ENCODE measurements around the gene RAB21.
"Not testable (repeated sequence)": the region's sequence is repeated elsewhere in the genome, so short reads cannot be mapped to it uniquely, and the experiment has no call there.

Gene RAB21

DNA sequence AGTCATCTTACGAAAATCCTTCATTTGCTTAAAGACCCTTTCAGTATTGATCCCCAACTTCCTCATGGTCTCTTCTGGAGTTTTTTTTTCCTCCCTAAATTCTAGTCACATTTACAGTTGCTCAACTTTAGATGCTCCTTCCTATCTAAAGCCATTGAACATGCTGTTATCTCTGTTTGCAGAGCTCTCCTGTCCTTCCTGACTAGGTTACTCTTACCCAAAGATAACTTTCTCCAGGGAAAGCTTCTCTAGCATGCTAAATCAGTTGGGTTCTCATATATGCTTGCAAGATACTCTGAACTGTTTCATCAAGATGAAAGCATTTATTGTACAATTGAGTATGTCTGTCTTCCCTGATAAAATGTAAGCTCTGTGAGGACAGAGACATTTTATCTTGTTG is 1.8 kb upstream of the RAB21 start:
- no peak for DNase-seq

DNA sequence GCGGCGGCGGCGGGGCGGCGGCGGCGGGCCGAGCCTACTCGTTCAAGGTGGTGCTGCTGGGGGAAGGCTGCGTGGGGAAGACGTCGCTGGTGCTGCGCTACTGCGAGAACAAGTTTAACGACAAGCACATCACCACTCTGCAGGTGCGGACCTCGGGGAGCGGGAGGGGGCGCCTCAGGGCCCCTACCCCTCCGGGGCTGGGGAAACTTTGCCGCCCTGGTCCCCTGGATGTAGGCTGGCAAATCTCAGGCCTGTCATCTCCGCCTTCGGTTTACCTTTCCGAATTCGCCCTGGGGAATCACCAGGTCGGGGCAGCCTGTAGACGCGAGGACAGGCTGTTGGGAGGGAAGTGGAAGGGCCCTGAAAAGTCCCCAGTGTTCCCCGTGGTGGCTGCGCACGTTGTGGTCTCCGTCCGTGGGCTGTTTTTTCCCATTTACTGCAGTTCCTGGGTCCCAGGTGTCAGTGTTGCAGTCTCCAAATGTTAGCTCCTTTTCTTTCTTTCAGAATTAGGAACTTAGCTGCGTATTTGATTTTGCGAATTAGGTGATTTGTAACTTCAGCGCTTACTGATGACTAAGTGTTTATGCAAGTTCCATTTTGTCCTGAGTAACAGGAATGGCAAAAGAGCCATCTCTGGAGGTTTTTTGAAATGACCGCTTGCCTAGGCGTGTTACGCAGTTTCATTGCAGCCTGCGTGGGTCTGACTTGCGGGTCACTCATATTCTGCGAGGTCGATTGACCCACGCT is 656 bp downstream of the RAB21 start:
- peak; percentile 53 for DNase-seq

DNA sequence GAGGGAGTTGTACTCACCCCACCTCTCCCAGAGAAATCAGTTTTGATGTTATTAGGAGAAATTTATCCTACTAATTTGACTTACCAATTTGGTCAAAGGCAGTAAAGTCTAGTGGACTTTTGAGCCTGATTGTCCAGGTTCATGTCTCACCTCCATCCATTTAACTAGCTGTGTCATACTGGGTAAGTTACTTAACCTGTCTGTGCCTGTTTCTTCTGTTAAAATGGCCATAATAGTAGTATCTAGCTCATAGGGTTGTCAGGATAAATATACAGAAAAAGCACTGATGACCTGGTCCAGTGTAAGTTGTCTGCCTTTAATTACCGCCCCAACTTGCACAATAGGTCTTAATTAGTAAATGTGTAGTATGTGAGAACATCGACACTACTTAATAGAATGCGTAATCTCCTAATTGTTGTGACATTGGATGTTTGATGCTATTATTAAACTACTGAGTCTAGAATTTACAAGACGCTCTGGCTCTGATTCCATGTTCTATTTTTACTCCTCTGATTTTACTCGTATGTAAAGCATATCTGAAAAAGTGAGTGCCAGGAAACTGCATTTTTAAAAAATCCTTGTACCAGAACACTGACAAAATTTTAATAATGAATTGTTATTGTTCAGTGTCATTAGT is 1.5 kb downstream of the RAB21 start:
- DNase-seq, result no peak

DNA sequence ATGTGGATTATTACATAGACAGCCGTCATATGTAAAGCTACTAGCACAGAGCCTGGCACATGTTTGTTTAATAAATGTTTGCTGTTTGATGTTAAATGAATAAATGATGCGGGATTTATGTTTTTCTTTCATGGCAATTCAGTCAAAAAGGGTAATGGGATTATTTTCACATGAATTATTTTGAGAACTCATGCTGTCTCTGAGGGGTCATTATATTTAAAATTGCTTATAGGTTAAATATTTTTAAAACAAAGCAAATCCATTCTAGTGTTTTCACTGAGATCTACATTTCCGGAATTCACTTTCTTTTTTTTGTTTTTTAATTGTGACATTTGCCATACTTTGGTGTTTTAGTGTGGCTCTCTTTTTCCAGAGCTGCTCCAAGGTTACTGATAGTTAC is 5.3 kb downstream of the RAB21 start:
- DNase-seq, result no peak

DNA sequence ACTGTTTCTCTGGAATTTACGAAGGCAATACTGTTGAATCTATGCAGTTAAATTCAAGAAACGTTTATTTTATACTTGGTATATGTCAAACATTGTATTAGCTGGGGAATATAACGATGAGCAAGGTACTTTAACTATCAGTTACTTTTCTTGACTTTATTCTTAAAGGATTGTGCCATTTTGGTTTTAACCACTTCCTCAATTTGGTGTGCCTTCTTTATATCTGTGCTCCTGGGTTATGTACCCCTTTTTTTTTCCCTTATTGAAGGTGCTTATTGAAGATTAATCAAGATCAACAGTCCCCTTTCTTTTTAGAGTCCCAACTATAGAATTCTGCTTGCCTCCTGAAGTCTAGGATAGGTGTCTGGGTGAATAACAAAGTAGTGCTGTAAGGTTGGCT is 5.8 kb downstream of the RAB21 start:
- DNase-seq, result no peak

DNA sequence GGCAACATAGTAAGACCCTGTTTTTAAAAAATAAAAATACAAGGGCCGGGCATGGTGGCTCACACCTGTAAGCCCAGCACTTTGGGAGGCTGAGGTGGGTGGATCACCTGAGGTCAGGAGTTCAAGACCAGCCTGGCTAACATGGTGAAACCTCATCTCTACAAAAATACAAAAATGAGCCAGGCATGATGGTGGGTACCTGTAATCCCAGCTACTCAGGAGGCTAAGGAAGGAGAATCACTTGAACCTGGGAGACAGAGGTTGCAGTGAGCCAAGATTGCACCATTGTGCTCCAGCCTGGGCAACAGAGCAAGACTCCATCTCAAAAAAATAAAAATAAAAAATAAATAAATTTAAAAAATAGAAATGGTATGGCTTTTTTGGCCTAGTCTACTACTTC is 6.7 kb downstream of the RAB21 start:
- not testable (repeated sequence) for DNase-seq

DNA sequence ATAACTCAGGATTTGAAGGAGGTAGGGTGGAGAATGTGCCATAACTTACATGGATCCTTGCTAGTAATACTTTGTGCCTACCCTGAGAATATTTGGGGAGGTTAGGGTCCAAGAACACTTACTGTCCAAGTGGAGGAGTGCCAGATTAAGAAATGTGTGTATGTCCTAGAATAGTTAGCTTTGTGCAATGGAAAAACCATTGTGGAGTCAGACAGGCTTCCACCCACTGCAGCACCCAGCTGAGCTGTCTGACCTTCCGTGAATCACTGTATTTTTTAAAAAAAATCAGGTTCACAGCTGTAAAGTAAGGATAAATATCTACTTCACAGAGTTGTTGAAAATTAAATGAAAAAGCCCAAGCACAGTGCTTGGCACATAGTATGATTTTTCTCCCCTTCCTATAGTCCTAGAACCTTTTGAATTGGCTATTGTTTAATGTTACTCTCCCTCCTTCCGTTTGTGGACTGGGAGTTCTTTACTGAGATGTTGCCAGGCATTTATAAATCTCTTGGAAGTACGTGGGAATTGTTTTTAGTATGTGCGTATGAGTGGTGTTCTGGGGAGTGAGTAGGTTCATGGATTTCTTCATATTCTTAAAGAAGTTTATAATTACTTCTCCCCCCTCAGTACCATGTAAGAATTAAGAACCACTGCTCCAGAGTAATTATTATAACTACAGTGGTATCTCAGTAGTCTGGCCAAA is 9.2 kb downstream of the RAB21 start:
- DNase-seq, result no peak

DNA sequence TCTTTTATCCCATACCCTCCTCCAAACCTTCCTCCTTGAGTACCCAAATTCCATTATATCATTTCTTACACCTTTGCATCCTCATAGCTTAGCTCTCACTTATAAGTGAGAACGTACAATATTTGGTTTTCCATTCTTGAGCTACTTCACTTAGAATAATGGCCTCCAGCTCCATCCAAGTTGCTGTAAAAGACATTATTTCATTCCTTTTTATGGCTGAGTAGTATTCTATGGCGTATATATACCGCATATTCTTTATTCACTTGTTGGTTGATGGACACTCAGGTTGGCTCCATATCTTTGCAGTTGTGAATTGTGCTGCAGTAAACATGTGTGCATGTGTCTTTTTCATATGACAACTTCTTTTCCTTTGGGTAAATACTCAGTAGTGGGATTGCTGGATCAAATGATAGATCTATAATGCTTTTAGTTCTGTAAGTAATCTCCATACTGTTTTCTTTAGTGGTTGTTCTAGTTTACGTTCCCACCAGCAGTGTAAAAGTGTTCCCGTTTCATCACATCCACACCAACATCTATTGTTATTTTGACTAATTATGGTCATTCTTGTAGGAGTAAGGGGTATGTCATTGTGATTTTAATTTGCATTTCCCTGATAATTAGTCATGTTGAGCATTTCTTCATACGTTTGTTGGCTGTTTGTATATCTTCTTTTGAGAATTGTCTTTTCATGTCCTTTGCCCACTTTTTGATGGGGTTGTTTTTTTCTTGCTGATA is 10.1 kb downstream of the RAB21 start:
- DNase-seq, result no peak

DNA sequence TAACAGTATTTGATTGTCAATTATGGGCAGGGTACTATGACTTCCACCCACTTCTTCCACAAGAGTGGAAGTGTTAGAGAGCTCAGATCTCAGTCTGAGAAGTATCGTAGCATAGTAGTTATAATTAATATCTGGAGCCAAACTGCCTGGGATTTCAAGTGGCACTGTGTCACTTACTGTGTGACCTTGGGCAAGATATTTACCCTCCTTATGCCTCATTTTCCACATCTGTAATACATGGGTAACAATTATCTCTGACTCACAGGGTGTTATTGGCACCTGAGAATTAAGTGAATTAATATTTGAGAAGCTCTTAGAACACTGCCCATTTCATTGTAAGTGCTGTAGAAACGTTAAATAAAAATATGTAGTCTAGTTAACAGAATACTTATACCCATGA is 11.5 kb downstream of the RAB21 start:
- no peak for DNase-seq

DNA sequence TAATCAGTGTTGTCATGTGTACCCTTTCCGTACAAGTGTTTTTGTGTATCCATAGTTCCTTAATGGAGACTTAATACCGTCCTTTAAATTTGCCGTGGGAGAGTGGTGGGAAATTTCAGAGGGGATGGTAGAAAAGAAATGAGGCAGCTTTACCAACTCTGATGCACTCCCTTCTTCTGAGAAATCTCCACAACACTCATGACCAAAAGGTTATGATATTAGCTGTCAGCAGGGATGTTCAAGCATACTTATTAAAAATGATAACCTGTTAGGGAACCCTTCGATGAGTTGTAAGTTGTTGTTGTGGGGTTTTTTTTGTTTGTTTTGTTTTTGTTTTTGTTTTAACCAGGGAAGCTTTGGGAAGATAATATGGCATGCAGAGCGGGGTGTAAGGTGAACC is 12.5 kb downstream of the RAB21 start:
- no peak for DNase-seq

DNA sequence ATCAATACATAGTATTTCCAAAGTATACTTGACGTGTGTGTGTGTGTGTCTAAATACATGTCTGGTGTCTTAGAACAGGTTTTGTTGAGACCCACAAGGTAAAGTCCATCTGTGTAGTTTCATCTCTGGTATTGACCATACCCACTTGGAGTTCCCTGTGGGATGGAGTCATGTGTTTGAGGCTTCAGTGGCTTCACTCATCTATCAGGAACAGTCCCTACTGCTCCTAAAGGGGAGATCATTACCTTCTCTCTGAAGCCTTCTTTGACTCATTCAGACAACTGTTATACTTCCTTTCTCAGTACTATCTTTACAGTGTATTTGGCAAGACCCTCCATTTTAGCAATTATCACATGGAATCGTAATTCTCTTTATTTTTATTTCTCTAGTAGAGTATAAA is 14.2 kb downstream of the RAB21 start:
- no peak for DNase-seq

DNA sequence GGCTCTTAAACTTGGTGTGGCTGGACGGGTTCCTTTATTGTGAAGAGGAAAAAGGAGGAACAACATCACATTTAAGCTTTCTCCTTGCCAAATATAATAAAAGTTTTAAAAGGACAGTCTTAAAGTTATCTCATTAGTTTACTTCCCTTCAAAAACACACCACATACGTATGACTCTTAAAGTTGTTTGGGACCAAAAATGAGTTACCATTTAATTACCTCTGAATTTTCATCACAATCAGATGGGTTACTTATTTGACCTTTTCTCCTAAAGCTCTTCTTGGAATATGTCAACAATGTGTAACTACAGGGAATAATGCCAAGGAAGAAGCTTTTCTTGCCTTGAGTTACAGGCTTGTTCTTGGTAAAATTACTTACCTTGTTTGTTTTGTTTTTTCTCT is 16.4 kb downstream of the RAB21 start:
- DNase-seq, result no peak

DNA sequence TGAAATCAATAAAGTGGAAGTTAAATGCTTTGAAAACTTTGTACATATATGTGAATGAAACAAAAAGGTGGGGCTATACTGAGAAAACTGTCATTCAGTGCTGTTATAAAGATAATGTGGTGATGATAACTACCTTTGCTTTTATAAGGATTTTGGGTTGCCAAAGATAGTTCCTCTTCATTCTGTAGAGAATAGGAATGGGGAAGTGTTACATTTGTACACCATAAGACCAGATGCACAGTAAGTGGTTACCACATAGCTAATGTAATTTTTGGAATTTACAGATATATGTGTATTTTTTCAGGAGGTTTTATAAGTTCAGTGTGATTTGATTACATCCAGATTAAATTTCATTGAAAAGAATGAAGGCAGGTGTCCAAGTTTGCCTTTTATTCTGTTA is 18.1 kb downstream of the RAB21 start:
- DNase-seq, result no peak

DNA sequence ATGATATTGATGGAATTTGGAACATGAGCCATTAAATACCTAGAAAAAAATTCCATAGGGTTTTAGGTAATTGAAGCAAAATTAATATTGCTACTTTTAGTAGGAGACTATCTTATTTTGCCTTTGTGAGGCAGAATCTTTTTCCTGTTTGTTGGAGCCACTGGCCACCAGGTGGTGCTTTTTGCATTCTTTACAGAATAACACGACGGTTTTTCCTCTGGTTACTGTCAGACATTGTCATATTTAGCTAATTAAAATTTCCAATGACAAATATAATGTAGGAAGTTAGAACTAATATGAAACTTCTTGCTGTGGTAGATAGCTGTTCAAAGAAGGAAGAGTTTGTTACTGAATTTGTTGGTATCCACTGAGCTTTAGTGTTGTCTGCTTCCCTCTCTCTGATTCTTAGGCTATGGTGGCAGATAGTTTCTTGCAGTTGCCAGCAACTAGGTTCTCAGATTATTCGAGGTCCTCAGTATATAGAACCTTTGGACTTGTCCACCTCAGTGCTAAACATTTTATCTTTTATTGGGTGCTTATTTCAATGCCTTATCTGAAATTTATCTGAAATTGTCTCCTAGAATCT is 25.7 kb downstream of the RAB21 start:
- peak; percentile 20 for DNase-seq

DNA sequence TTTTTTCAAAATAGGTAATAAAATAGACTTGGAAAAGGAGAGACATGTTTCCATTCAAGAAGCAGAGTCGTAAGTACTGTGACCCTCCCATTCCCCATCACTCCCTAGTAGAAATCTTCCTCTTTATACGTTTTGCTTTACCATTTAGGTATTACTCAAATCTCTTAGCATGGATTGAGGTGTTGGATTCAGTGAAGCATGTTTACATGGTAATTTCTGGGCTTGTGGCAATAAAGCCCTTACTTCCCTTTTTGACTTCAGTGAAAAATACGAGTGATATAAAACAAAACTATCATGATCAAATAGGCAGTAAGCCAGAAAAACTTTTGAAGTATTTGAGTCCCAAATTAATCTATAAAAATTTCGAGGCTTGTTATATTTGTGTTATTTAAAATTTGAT is 27.4 kb downstream of the RAB21 start:
- no peak for DNase-seq

DNA sequence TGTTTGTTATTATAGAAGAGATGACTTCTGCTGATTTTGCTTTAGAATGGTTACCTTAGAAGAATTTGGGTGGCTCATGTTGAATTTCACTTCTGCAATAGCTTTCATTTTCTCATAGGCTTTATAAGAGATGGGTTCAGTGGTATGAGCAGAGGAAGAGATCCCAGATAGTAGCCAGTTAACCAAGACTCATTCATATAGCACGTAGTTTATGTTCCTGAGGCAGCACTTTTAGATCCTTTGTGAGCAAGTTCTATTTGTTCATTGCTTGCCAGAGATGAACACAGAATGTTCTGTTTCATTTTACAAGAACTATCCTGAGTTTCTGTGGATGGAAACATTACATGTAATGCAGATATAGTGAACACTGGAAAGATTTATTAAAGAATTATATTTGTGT is 32.2 kb downstream of the RAB21 start:
- DNase-seq, result no peak

DNA sequence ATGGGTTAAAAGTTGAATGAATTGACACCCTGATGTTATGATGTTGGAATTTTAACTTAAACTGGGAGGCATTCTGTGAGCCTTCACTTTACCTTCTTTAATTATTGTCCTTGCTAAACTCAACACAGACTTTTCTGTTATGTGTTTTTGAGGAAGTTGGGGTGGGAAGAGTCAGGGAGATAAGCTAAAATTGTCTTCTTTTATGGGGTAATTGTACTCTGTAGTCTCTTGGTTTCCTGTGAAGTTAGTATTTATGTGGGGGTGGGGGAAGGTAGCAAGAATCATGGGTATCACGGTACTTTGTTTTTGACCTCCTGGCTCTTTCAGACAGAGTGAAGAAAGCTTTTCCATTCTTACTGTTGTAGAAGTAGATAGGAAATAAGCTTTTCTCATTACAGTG is 32.9 kb downstream of the RAB21 start:
- DNase-seq, result no peak

DNA sequence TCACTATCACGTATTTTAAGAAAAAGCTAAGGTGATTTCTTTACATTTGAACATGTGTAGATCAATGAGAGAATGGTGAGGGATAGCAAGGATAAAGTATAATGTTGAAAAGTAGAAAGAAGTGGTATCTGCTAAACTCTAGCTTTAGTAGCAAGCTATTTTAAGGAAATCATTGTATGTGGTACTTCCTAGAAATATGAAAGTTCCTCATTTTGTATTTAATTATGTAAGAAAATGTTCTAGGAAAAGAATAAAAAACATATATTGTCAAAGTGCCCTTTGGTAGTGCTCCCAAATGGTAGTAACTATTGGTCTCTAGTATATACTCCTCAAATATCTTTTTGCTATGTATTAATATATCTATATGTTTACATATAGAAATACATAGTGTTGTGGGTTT is 35.7 kb downstream of the RAB21 start:
- DNase-seq, result no peak

DNA sequence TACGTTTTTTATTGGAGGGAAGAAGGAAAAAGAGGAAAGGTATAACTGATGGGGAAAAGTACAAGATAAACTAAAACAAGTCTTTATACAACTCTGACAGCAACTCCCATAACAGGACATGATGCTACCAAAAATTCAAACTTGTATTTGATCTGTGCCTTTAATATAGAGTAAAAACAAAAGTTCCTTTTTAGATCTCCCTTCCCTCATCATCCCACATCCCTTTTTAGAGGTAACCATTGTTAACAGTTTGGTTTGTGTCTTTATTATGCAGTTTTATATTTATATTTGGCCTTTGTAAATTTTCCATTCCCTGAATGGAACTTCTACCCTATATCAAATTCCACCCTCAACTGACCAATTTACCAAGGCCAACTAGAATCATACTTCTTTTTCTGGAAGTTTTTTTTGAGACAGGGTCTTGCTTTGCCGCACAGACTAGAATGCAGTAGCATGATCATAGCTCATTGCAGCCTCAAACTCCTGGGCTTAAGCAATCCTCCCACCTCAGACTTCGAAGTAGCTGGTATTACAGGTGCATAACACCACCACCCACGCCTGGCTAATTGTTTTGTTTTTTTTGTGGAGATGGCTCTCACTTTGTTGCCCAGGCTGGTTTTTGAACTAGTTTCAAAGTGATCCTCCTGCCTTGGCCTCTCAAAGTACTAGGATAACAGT is 36.9 kb downstream of the RAB21 start:
- DNase-seq, result no peak

DNA sequence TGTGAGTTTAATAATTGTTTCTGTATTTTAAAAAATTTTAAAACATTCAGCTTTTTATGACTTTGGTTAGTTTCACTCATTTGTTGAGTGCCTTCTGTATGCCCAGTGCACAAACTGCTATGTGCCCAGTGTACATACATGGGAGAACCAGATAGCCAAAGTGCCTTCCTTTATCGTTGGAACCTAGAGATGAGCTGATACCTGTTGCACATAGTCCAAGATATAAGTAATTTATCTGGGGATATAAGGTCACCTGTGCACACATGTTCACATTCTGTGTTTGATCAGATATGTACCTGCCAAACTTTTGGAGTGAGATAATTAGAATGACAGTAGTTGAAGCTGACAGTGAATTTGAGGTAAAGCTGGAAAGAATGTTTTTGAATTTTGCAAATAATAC is 37.9 kb downstream of the RAB21 start:
- no peak for DNase-seq

DNA sequence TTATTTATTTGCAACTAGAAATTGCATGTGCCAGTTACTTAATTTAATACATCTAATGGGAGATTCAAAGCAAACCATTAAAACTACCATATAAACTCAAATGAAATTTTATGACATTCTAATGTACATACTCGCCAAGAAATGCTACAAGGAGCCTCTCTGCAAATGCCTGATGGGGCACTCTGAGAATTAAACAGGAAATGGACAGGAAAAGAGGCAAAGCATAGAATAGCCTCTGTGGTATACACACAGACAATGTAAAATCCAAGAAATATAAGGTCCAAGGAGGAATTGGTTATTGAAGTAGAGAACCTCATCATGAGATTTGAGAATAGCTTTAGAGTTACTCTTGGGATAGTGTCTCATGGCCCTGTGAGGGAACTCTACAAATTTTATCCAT is 41.2 kb downstream of the RAB21 start:
- no peak for DNase-seq

DNA sequence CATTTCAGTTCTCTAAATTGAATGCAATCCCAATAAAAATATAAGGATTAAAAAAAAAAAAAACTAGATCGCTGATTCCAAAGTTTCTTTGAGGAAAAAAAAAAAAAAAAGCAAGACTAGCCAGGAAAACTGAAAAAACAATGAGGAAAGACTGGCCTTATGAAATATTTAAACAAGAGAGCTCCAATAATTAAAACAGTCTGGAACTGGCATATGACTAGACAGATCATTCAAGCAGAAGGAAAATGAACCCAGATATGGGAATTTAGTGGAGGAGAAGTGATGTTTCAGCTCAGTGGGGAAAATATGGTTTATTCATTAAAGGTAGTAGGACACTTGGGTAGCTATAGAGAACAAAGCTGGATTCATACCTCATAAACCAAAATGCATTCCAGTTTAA is 42.9 kb downstream of the RAB21 start:
- no peak for DNase-seq

DNA sequence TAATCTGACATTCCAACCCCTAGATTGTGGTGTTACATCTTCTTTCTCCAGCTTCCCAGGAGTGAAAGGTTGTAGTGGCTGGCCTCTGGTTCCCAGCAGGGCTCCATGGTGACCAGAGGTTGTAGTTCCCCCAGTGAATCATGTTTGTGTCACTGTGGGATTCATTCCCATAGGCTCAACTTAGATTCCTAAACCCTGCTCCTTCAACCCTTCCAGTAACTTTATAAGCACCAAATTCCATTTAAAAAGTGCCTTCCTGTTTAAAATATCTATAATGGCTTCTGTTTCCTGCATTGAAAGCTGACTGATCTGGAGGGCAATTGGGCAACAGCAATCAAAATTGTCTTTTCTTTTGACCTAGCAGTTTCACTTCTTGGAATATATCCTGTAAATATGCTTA is 44.4 kb downstream of the RAB21 start:
- DNase-seq, result no peak

All from stimulated activated CD4-positive, alpha-beta T cell treated with anti-CD3 and anti-CD28 coated beads, Interleukin-12 subunit alpha, Interleukin-12 subunit beta, amount 100 ng/mL, for 4 hours (primary cell).